Astrocyte (in vitro differentiated cells and primary cell): ENCODE data around the gene TAF3. TPM values are rescaled to one million over a fixed set of nuclear protein-coding genes. Genes with fewer than 3 reads are reported as not detected.

Experiments used
- DNase-seq: peaks from one replicate; pipeline ENCODE4 v3.0.0-alpha.2; 2010; ENCODE audit warnings: low read depth
- FAIRE-seq: peaks from 2 replicates; lab custom pipeline; 2011; peaks lifted over from hg19 to GRCh38; lab: Jason Lieb, UNC
- H2AFZ ChIP-seq: 2 replicates; pipeline ENCODE4 v1.6.0; 2012; ENCODE audit warnings: low read depth, low read length, inconsistent platforms
- H3K27ac ChIP-seq: 2 replicates; pipeline ENCODE4 v1.5.1; 2011; ENCODE audit warnings: low read depth, low read length, inconsistent platforms
- H3K27me3 ChIP-seq: 2 replicates; pipeline ENCODE4 v1.6.0; 2011; ENCODE audit warnings: low read length, inconsistent platforms; ENCODE audit not compliant: insufficient read depth
- H3K36me3 ChIP-seq: 2 replicates; pipeline ENCODE4 v1.5.1; 2011; ENCODE audit warnings: low read length, inconsistent platforms; ENCODE audit not compliant: insufficient read depth
- H3K4me1 ChIP-seq: 2 replicates; pipeline ENCODE4 v1.5.1; 2011; ENCODE audit warnings: low read length, inconsistent platforms; ENCODE audit not compliant: insufficient read depth
- H3K4me2 ChIP-seq: 2 replicates; pipeline ENCODE4 v1.6.0; 2012; ENCODE audit warnings: low read length, inconsistent platforms
- H3K4me3 ChIP-seq: 2 replicates; pipeline ENCODE4 v1.5.1; 2011; ENCODE audit warnings: low read depth, mild to moderate bottlenecking, low read length, inconsistent platforms; ENCODE audit not compliant: insufficient read depth
- H3K79me2 ChIP-seq: 2 replicates; pipeline ENCODE4 v1.6.0; 2012; ENCODE audit warnings: mild to moderate bottlenecking, low read length, inconsistent platforms; ENCODE audit not compliant: insufficient read depth
- H3K9ac ChIP-seq: 2 replicates; pipeline ENCODE4 v1.6.0; 2012; ENCODE audit warnings: mild to moderate bottlenecking, low read length, inconsistent platforms
- H3K9me3 ChIP-seq: 2 replicates; pipeline ENCODE4 v1.5.1; 2012; ENCODE audit warnings: low read depth, mild to moderate bottlenecking, low read length, inconsistent platforms; ENCODE audit not compliant: insufficient read depth
- H4K20me1 ChIP-seq: 2 replicates; pipeline ENCODE4 v1.6.0; 2012; ENCODE audit warnings: low read length, inconsistent platforms; ENCODE audit not compliant: insufficient read depth
- H3K27ac Mint-ChIP-seq: one replicate; pipeline ENCODE4 v1.8.0; 2021; ENCODE audit warnings: mild to moderate bottlenecking, mixed read lengths; ENCODE audit not compliant: unreplicated experiment
- H3K27me3 Mint-ChIP-seq: one replicate; pipeline ENCODE4 v1.8.0; 2021; ENCODE audit warnings: low read depth, mixed read lengths; ENCODE audit not compliant: unreplicated experiment
- H3K36me3 Mint-ChIP-seq: one replicate; pipeline ENCODE4 v1.8.0; 2021; ENCODE audit warnings: low read depth, mixed read lengths; ENCODE audit not compliant: unreplicated experiment
- H3K4me1 Mint-ChIP-seq: one replicate; pipeline ENCODE4 v1.8.0; 2021; ENCODE audit warnings: low read depth, mixed read lengths; ENCODE audit not compliant: unreplicated experiment
- H3K4me3 Mint-ChIP-seq: one replicate; pipeline ENCODE4 v1.8.0; 2021; ENCODE audit warnings: mild to moderate bottlenecking, moderate library complexity, mixed read lengths; ENCODE audit not compliant: unreplicated experiment
- H3K9me3 Mint-ChIP-seq: one replicate; pipeline ENCODE4 v1.8.0; 2021; ENCODE audit warnings: mild to moderate bottlenecking, mixed read lengths; ENCODE audit not compliant: unreplicated experiment
- CTCF ChIP-seq: IDR thresholded peaks from 2 replicates; pipeline ENCODE4 v1.5.1; 2011; ENCODE audit warnings: low read depth, mild to moderate bottlenecking, inconsistent platforms, low read length, moderate library complexity; ENCODE audit not compliant: insufficient read depth
- EZH2 ChIP-seq: IDR thresholded peaks from 2 replicates; pipeline ENCODE4 v1.6.1; 2012; ENCODE audit warnings: mild to moderate bottlenecking, low read length, inconsistent platforms; ENCODE audit not compliant: insufficient read depth
- total RNA-seq: library from RNA; stranded (reverse); gene quantifications from 2 replicates; pipeline ENCODE4 v1.2.1, GENCODE V29; 2021

The TAF3 gene
- total RNA-seq, 1 donor from 2014 or later: 10.2 TPM

- TF ChIP-seq EZH2 (no peak), CTCF (no peak)
These were observed 241.1 kb downstream of the TAF3 start for GRCh38 chr10:8059191-8059936.

GRCh38 chr10:8060010-8060703 is 241.9 kb downstream of the TAF3 start:
- Mint-ChIP-seq H3K4me3 (peak overlapping the region; percentile 99), H3K4me1 (peaks cover 56% of the 10 kb centered on the region), H3K9me3 (no peaks in the 10 kb centered on the region), H3K27ac (peak overlapping the region; percentile 80), H3K27me3 (peaks cover 22% of the 10 kb centered on the region), H3K36me3 (peaks cover 10% of the 10 kb centered on the region)
- H3K27ac ChIP-seq: peak overlapping the region; percentile 13
- no peaks in the 10 kb centered on the region for H3K79me2 ChIP-seq
- peak overlapping the region; percentile 62 for H2AFZ ChIP-seq
- peaks cover 44% of the 10 kb centered on the region for H3K27me3 ChIP-seq
- no peak for FAIRE-seq
- H4K20me1 ChIP-seq: no peaks in the 10 kb centered on the region
- peaks cover 21% of the 10 kb centered on the region for H3K4me1 ChIP-seq
- H3K4me2 ChIP-seq: peak overlapping the region; percentile 85
- peak; percentile 67 for DNase-seq
- no peaks in the 10 kb centered on the region for H3K36me3 ChIP-seq
- TF ChIP-seq EZH2: no peak
- no peaks in the 10 kb centered on the region for H3K9me3 ChIP-seq
- H3K9ac ChIP-seq: peak overlapping the region; percentile 8
- H3K4me3 ChIP-seq: peak overlapping the region; percentile 35

More at GRCh38 chr10:8059191-8059936, 241.1 kb downstream of the TAF3 start:
- Mint-ChIP-seq H3K4me1 (peaks cover 52% of the 10 kb centered on the region), H3K27ac (peak overlapping the region; percentile 80), H3K9me3 (no peaks in the 10 kb centered on the region), H3K27me3 (peaks cover 22% of the 10 kb centered on the region), H3K36me3 (peaks cover 8% of the 10 kb centered on the region), H3K4me3 (peak overlapping the region; percentile 99)
- H3K9me3 ChIP-seq: no peaks in the 10 kb centered on the region
- peaks cover 21% of the 10 kb centered on the region for H3K4me1 ChIP-seq
- no peak overlapping the region for H3K27ac ChIP-seq
- H3K36me3 ChIP-seq: no peaks in the 10 kb centered on the region
- H3K79me2 ChIP-seq: no peaks in the 10 kb centered on the region
- FAIRE-seq (no peak), DNase-seq (no peak)
- H2AFZ ChIP-seq: no peak overlapping the region
- H4K20me1 ChIP-seq: no peaks in the 10 kb centered on the region
- H3K9ac ChIP-seq: no peak overlapping the region
- peak overlapping the region; percentile 85 for H3K4me2 ChIP-seq
- peak overlapping the region; percentile 35 for H3K4me3 ChIP-seq
- H3K27me3 ChIP-seq: peaks cover 48% of the 10 kb centered on the region

GRCh38 chr10:8060704-8061121 is 242.4 kb downstream of the TAF3 start:
- no peak overlapping the region for H3K27ac ChIP-seq

More at GRCh38 chr10:8060704-8061121, 242.4 kb downstream of the TAF3 start:
- Mint-ChIP-seq H3K4me1 (peaks cover 61% of the 10 kb centered on the region), H3K9me3 (no peaks in the 10 kb centered on the region), H3K27me3 (peaks cover 22% of the 10 kb centered on the region), H3K36me3 (peaks cover 10% of the 10 kb centered on the region), H3K4me3 (peak overlapping the region; percentile 99), H3K27ac (peak overlapping the region; percentile 80)
- Histone ChIP-seq H3K9ac (peak overlapping the region; percentile 8), H3K4me2 (peak overlapping the region; percentile 85), H3K36me3 (no peaks in the 10 kb centered on the region), H4K20me1 (no peaks in the 10 kb centered on the region), H3K27me3 (peaks cover 41% of the 10 kb centered on the region), H2AFZ (peak overlapping the region; percentile 62), H3K4me3 (no peak overlapping the region), H3K9me3 (no peaks in the 10 kb centered on the region), H3K4me1 (peaks cover 21% of the 10 kb centered on the region), H3K79me2 (no peaks in the 10 kb centered on the region)
- no peak for DNase-seq
- no peak for FAIRE-seq
- TF ChIP-seq EZH2 (no peak), CTCF (no peak)
